ENCODE measurements around the gene PMEPA1.

GRCh38 chr20:57751411-57751810 lies 41.6 kb upstream of the PMEPA1 start:
- no peak for TF ChIP-seq CTCF (IDR thresholded peaks at IDR 0.05)
- TF ChIP-seq POLR2A (IDR thresholded peaks at IDR 0.05) = no peak
